T1000 (cell line): ENCODE results near the gene RSPH3.

Experiments
- DNase-seq: peaks from one replicate; lab custom pipeline; 2025; ENCODE audit warnings: mixed read lengths; lab: John Stamatoyannopoulos, UW

RSPH3 gene

GRCh38 chr6:158933079-158933595 is 66.9 kb downstream of the RSPH3 start:
- no peak for DNase-seq

- DNase-seq = no peak
Observed at GRCh38 chr6:158928068-158928467, 71.9 kb downstream of the RSPH3 start.

- DNase-seq = peak; percentile 17
Observed at GRCh38 chr6:158926414-158926813, 73.6 kb downstream of the RSPH3 start.

GRCh38 chr6:158924499-158925455 is 75.2 kb downstream of the RSPH3 start:
- no peak for DNase-seq

- no peak for DNase-seq
Observed at GRCh38 chr6:158923805-158924498, 76.0 kb downstream of the RSPH3 start.
